ENCODE results near the gene P2RY2. TPM values are rescaled to one million over a fixed set of nuclear protein-coding genes. Genes with fewer than 3 reads are reported as not detected.

Gene P2RY2
- total and polyA plus RNA-seq, 9 of the 15 experiments (the other 6 are each of a cell fraction or from before 2014, with no cell fraction given): not detected

- TF ChIP-seq ZBTB34 (CRISPR knock-in tag; IDR thresholded peaks at IDR 0.05): no peak
- TF ChIP-seq PHF8 (IDR thresholded peaks at IDR 0.05; ENCODE audit: borderline replicate concordance, low read length): no peak
- TF ChIP-seq HMBOX1 (IDR thresholded peaks at IDR 0.05): no peak
- no peak for TF ChIP-seq ATF6 (CRISPR knock-in tag; IDR thresholded peaks at IDR 0.05)
- no peak for TF ChIP-seq ZNF449 (CRISPR knock-in tag; IDR thresholded peaks at IDR 0.05)
- TF ChIP-seq STAT5A (IDR thresholded peaks at IDR 0.05; ENCODE audit: borderline replicate concordance, low read length): no peak
Measured at GRCh38 chr11:73176874-73177155, 41.3 kb upstream of the P2RY2 start (continued).

All from K562 (cell line).